ENCODE data around the gene NPAS3. TPM values are rescaled to one million over a fixed set of nuclear protein-coding genes. Genes with fewer than 3 reads are reported as not detected.

The NPAS3 gene
- total RNA-seq, 1 donor from 2014 or later = 2.4 TPM

DNA sequence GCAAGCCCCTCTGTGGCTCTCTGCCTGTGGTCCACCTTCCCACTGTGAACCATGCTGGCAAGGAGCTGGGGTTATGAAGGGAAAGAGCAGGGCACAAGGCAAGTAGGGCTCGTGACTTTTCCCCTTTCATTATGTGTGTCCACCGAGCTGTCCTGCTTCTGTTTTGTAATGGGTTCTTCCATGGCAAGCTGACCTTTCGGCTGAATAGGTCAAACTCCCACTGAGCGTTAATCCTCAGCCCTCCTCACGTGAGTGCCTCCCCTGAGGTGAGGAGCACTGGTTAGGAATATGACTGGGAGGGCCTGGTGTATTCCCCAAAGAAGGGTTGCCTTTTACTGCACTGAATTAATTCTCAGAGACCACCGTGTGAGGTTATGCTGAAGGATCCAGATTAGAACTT is 424.3 kb downstream of the NPAS3 start:
- no peaks in the 10 kb centered on the region for H3K9me3 Mint-ChIP-seq (ENCODE audit: unreplicated experiment)
- no peak overlapping the region for H3K4me3 Mint-ChIP-seq (ENCODE audit: unreplicated experiment)
- DNase-seq (ENCODE audit: extremely low spot score, unreplicated experiment) = no peak
- peaks cover 4% of the 10 kb centered on the region for H3K27me3 Mint-ChIP-seq (ENCODE audit: unreplicated experiment)
- no peaks in the 10 kb centered on the region for H3K4me1 Mint-ChIP-seq (ENCODE audit: unreplicated experiment)
- H3K27ac Mint-ChIP-seq (ENCODE audit: unreplicated experiment) = no peak overlapping the region
- TF ChIP-seq, protein P1, sequence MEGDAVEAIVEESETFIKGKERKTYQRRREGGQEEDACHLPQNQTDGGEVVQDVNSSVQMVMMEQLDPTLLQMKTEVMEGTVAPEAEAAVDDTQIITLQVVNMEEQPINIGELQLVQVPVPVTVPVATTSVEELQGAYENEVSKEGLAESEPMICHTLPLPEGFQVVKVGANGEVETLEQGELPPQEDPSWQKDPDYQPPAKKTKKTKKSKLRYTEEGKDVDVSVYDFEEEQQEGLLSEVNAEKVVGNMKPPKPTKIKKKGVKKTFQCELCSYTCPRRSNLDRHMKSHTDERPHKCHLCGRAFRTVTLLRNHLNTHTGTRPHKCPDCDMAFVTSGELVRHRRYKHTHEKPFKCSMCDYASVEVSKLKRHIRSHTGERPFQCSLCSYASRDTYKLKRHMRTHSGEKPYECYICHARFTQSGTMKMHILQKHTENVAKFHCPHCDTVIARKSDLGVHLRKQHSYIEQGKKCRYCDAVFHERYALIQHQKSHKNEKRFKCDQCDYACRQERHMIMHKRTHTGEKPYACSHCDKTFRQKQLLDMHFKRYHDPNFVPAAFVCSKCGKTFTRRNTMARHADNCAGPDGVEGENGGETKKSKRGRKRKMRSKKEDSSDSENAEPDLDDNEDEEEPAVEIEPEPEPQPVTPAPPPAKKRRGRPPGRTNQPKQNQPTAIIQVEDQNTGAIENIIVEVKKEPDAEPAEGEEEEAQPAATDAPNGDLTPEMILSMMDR (IDR thresholded peaks at IDR 0.05) = no peak
- H3K36me3 Mint-ChIP-seq (ENCODE audit: unreplicated experiment) = no peaks in the 10 kb centered on the region

DNA sequence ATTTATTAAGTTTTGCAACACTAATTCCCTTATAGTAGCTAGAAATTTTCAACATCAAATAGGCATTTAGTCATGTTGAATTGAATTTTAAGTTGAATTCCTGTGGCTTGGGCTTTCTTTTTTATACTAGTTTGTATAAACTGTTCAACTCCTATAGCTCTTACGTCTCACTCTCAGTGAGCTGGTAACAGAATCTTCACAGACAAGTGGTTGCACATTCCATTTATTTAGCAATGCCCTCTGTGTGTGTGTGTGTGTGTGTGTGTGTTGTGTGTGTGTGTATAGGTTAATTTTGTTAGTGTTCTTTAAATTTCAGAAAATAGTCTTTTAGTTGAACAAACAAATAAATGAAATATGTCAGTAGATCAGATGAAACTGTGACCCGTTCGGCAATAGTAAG is 425.0 kb downstream of the NPAS3 start:
- H3K27me3 Mint-ChIP-seq (ENCODE audit: unreplicated experiment) = peaks cover 4% of the 10 kb centered on the region
- no peaks in the 10 kb centered on the region for H3K9me3 Mint-ChIP-seq (ENCODE audit: unreplicated experiment)
- no peak overlapping the region for H3K27ac Mint-ChIP-seq (ENCODE audit: unreplicated experiment)
- no peak overlapping the region for H3K4me3 Mint-ChIP-seq (ENCODE audit: unreplicated experiment)
- TF ChIP-seq, protein P1 (IDR thresholded peaks at IDR 0.05) = no peak
- no peaks in the 10 kb centered on the region for H3K4me1 Mint-ChIP-seq (ENCODE audit: unreplicated experiment)
- no peaks in the 10 kb centered on the region for H3K36me3 Mint-ChIP-seq (ENCODE audit: unreplicated experiment)
- no peak for DNase-seq (ENCODE audit: extremely low spot score, unreplicated experiment)

DNA sequence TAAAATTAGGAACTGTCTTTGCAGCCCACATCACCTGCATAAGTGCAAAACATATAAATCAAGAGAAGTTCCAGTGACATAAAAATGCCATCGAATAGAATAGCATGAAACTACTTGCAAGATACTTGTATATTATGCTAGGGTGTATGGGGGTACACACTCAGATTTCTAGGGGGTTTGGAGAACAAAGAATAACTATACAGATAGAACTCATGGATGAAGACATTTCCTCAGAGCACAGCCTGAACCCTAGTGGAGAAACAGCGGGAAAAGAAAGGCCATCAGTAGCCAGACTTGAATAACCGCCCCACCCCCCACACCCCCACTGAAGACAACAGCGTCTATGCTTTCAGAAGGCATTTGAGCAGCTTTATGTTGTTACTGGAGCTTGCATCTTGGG is 425.8 kb downstream of the NPAS3 start:
- Mint-ChIP-seq H3K27ac (ENCODE audit: unreplicated experiment) (no peak overlapping the region), H3K36me3 (ENCODE audit: unreplicated experiment) (no peaks in the 10 kb centered on the region), H3K4me3 (ENCODE audit: unreplicated experiment) (no peak overlapping the region), H3K9me3 (ENCODE audit: unreplicated experiment) (no peaks in the 10 kb centered on the region), H3K27me3 (ENCODE audit: unreplicated experiment) (peaks cover 4% of the 10 kb centered on the region), H3K4me1 (ENCODE audit: unreplicated experiment) (no peaks in the 10 kb centered on the region)
- DNase-seq (ENCODE audit: extremely low spot score, unreplicated experiment) = no peak
- TF ChIP-seq, protein P1 (IDR thresholded peaks at IDR 0.05) = no peak

DNA sequence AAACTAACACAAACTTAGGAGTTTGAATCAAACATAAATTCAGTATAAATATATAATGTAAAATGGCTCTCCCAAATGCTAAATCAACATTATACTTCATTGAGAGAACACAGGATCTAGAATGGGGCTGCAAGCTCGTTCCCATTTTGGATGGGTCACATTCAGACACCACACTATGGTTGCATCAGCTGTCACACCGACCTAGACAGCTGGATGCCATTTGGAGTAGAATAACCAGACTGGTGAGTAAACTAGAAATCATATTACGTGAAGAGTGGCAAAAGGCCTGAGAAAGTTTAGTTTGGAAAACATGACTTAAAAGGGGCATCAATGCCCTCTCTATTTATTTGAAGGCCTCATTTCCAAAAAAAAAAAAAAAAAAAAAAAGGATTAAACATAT is 430.4 kb downstream of the NPAS3 start:
- H3K27ac Mint-ChIP-seq (ENCODE audit: unreplicated experiment) = no peak overlapping the region
- no peaks in the 10 kb centered on the region for H3K9me3 Mint-ChIP-seq (ENCODE audit: unreplicated experiment)
- TF ChIP-seq, protein P1 (IDR thresholded peaks at IDR 0.05) = no peak
- H3K36me3 Mint-ChIP-seq (ENCODE audit: unreplicated experiment) = no peaks in the 10 kb centered on the region
- peaks cover 4% of the 10 kb centered on the region for H3K27me3 Mint-ChIP-seq (ENCODE audit: unreplicated experiment)
- no peaks in the 10 kb centered on the region for H3K4me1 Mint-ChIP-seq (ENCODE audit: unreplicated experiment)
- no peak for DNase-seq (ENCODE audit: extremely low spot score, unreplicated experiment)
- no peak overlapping the region for H3K4me3 Mint-ChIP-seq (ENCODE audit: unreplicated experiment)

DNA sequence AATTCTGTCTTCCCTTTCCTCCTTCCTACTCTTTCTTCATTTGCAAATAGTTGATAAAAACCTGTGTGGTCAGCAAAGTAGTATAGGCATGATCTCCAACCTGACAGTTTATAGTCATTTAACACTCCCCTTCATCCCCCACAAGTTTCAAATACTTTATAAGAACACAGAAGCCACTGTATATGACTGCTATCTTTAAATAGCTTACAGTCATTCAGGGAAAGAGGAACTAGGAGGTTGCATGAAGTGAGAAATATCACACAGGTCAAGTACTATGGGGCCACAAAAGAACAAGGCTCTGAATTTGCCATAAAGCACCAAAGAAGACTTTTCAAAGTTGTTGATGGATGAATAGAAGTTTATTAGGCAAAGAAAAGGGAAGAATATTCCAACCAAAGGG is 431.3 kb downstream of the NPAS3 start:
- Mint-ChIP-seq H3K27me3 (ENCODE audit: unreplicated experiment) (peaks cover 6% of the 10 kb centered on the region), H3K4me3 (ENCODE audit: unreplicated experiment) (no peak overlapping the region), H3K27ac (ENCODE audit: unreplicated experiment) (no peak overlapping the region), H3K4me1 (ENCODE audit: unreplicated experiment) (no peaks in the 10 kb centered on the region), H3K36me3 (ENCODE audit: unreplicated experiment) (no peaks in the 10 kb centered on the region), H3K9me3 (ENCODE audit: unreplicated experiment) (no peaks in the 10 kb centered on the region)
- DNase-seq (ENCODE audit: extremely low spot score, unreplicated experiment) = no peak
- TF ChIP-seq, protein P1 (IDR thresholded peaks at IDR 0.05) = no peak
